A549 treated with CpdA at 1 μM for 4 hours (cell line): ENCODE measurements around the gene MPHOSPH6. TPM values are rescaled to one million over a fixed set of nuclear protein-coding genes. Genes with fewer than 3 reads are reported as not detected.

Experiments used
- total RNA-seq: library from RNA; stranded (reverse); fragments of 200-300 nt; extraction: Qiagen RNA extraction; gene quantifications from 5 replicates; pipeline ENCODE4 v1.2.3, GENCODE V29; 2022; ENCODE audit warnings: low read depth

The MPHOSPH6 gene, protein sequence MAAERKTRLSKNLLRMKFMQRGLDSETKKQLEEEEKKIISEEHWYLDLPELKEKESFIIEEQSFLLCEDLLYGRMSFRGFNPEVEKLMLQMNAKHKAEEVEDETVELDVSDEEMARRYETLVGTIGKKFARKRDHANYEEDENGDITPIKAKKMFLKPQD
- 31.7 to 45.8 TPM (median 34.3 TPM) in 5 replicates for total RNA-seq

DNA sequence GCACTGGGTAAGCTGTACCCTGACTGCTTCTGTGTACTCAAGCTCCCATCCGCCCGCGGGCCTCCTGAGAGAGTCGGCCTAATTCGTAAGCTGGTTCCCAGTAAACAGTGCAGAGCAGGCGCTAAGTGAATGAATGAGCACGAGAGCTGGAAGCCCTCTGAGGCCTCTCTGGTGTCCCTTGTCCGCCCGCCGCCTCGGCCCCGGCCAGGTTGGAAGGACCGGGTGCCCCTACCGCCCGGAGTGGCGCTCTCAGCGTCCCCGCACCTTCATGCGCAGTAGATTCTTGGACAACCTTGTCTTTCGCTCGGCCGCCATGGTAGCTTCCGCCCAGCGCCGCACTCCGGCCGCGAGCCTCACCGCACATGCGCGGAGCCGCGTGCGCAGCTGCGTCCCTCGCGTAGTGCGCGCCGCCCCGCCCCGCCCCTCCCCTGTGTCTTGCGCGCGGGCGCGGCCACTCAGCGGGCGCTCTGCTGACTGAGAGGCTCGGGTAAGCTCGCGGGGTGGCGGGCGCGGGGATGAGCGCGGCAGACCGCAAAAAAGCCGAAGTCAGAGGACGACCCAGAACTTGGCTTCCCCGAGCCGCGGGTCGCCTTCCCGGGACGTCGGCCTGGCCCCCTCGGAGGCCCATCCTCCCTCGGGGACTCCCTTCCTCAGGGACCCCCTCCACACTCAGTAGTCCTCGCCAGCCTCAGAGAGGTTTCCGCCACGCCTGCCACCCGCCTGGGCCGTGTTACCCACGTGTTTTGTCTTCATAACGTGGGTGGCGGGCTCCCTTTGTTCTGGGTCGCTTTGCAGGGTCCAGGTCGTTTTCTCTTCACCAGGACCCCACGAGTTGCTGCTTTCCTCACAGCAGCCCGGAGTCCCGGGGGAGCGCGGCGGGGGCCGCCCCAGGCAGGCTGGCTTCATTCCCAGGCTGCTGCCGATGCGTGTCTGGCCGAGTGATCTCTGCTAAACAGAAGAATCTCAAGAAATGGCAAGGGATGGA, at the start of gene MPHOSPH6:
MPHOSPH6 (minus strand) TSS at position 364 of the 985 bp plus-strand sequence; CDS start at position 315, 49 bp downstream.

Other genes starting within 250 kb of the MPHOSPH6 start
- gene SDR42E1, start 158.8 kb downstream of the MPHOSPH6 start, total RNA-seq: 1.1 to 2.3 TPM (median 1.4 TPM) in 5 replicates
- gene HSD17B2, start 135.0 kb downstream of the MPHOSPH6 start, total RNA-seq: not detected in 5 replicates